ENCODE results near the gene FSCN2.

The FSCN2 gene

GRCh38 chr17:81578561-81579225, 50.5 kb downstream of the FSCN2 start:
- H3K18ac ChIP-seq (ENCODE audit: low read length) = no peak overlapping the region

GRCh38 chr17:81579298-81579697, 51.1 kb downstream of the FSCN2 start:
- no CpG with 5 or more reads among the region's 6 CpGs for WGBS (ENCODE audit: extremely low coverage, insufficient coverage, low lambda C conversion rate)
- no peak overlapping the region for H3K4me2 ChIP-seq (ENCODE audit: low read length)
- no peak overlapping the region for H3K4me3 ChIP-seq (ENCODE audit: low read length)
- H3K79me1 ChIP-seq (ENCODE audit: low read length) = peaks cover 6% of the 10 kb centered on the region
- H3K4ac ChIP-seq (ENCODE audit: low read depth, low read length) = no peak overlapping the region
- H3K79me2 ChIP-seq (ENCODE audit: control insufficient read depth, insufficient read depth, low read length) = no peaks in the 10 kb centered on the region
- no peak overlapping the region for H2BK5ac ChIP-seq (ENCODE audit: low read length)
- no peaks in the 10 kb centered on the region for H3K27me3 ChIP-seq (ENCODE audit: insufficient read depth, low read length, poor library complexity)
- H4K5ac ChIP-seq (ENCODE audit: low read length) = no peak overlapping the region
- DNase-seq = no peak
- H3K56ac ChIP-seq (ENCODE audit: low read length) = no peak overlapping the region
- H2BK15ac ChIP-seq (replicated peaks; ENCODE audit: low read depth) = no peak overlapping the region
- H3K18ac ChIP-seq (ENCODE audit: low read length) = no peak overlapping the region
- no peaks in the 10 kb centered on the region for H3K4me1 ChIP-seq (ENCODE audit: control insufficient read depth, low read depth, low read length)
- no peak overlapping the region for H4K8ac ChIP-seq (ENCODE audit: low read depth, low read length)
- H3K27ac ChIP-seq (ENCODE audit: low read depth, low read length) = no peak overlapping the region
- H2AK5ac ChIP-seq (ENCODE audit: low read length) = no peak overlapping the region
- H3K9ac ChIP-seq (ENCODE audit: low read length) = no peak overlapping the region
- no peak overlapping the region for H2BK120ac ChIP-seq (ENCODE audit: low read depth, low read length)
- peaks cover 16% of the 10 kb centered on the region for H3K36me3 ChIP-seq (ENCODE audit: control insufficient read depth, insufficient read depth, low read length)
- no peak overlapping the region for H3K23ac ChIP-seq (ENCODE audit: low read length)

More at GRCh38 chr17:81578561-81579225, 50.5 kb downstream of the FSCN2 start:
- no peak overlapping the region for H2BK120ac ChIP-seq (ENCODE audit: low read depth, low read length)
- no peak overlapping the region for H3K27ac ChIP-seq (ENCODE audit: low read depth, low read length)
- H3K36me3 ChIP-seq (ENCODE audit: control insufficient read depth, insufficient read depth, low read length) = peaks cover 16% of the 10 kb centered on the region
- H2BK5ac ChIP-seq (ENCODE audit: low read length) = no peak overlapping the region
- no peak overlapping the region for H2AK5ac ChIP-seq (ENCODE audit: low read length)
- no peak overlapping the region for H3K56ac ChIP-seq (ENCODE audit: low read length)
- H4K8ac ChIP-seq (ENCODE audit: low read depth, low read length) = no peak overlapping the region
- H3K79me1 ChIP-seq (ENCODE audit: low read length) = peaks cover 6% of the 10 kb centered on the region
- no peak overlapping the region for H3K9ac ChIP-seq (ENCODE audit: low read length)
- H3K4ac ChIP-seq (ENCODE audit: low read depth, low read length) = no peak overlapping the region
- WGBS (ENCODE audit: extremely low coverage, insufficient coverage, low lambda C conversion rate) = no CpG with 5 or more reads among the region's 6 CpGs
- H3K79me2 ChIP-seq (ENCODE audit: control insufficient read depth, insufficient read depth, low read length) = no peaks in the 10 kb centered on the region
- H2BK15ac ChIP-seq (replicated peaks; ENCODE audit: low read depth) = no peak overlapping the region
- H3K23ac ChIP-seq (ENCODE audit: low read length) = no peak overlapping the region
- no peak overlapping the region for H3K4me2 ChIP-seq (ENCODE audit: low read length)
- no peak for DNase-seq
- H3K27me3 ChIP-seq (ENCODE audit: insufficient read depth, low read length, poor library complexity) = no peaks in the 10 kb centered on the region
- H3K4me1 ChIP-seq (ENCODE audit: control insufficient read depth, low read depth, low read length) = no peaks in the 10 kb centered on the region
- H4K5ac ChIP-seq (ENCODE audit: low read length) = no peak overlapping the region
- H3K4me3 ChIP-seq (ENCODE audit: low read length) = no peak overlapping the region

- no peak overlapping the region for H3K4ac ChIP-seq (ENCODE audit: low read depth, low read length)
- H3K18ac ChIP-seq (ENCODE audit: low read length) = no peak overlapping the region
- no peak overlapping the region for H4K8ac ChIP-seq (ENCODE audit: low read depth, low read length)
- H2BK5ac ChIP-seq (ENCODE audit: low read length) = no peak overlapping the region
- peaks cover 6% of the 10 kb centered on the region for H3K79me1 ChIP-seq (ENCODE audit: low read length)
- no peak overlapping the region for H2BK15ac ChIP-seq (replicated peaks; ENCODE audit: low read depth)
- H3K4me1 ChIP-seq (ENCODE audit: control insufficient read depth, low read depth, low read length) = no peaks in the 10 kb centered on the region
- WGBS (ENCODE audit: extremely low coverage, insufficient coverage, low lambda C conversion rate) = no CpG with 5 or more reads among the region's 10 CpGs
- no peak overlapping the region for H3K56ac ChIP-seq (ENCODE audit: low read length)
- H2AK5ac ChIP-seq (ENCODE audit: low read length) = no peak overlapping the region
- no peak overlapping the region for H3K27ac ChIP-seq (ENCODE audit: low read depth, low read length)
- no peak overlapping the region for H3K9ac ChIP-seq (ENCODE audit: low read length)
- H3K36me3 ChIP-seq (ENCODE audit: control insufficient read depth, insufficient read depth, low read length) = peaks cover 18% of the 10 kb centered on the region
- H3K23ac ChIP-seq (ENCODE audit: low read length) = no peak overlapping the region
- H3K4me2 ChIP-seq (ENCODE audit: low read length) = no peak overlapping the region
- H3K27me3 ChIP-seq (ENCODE audit: insufficient read depth, low read length, poor library complexity) = no peaks in the 10 kb centered on the region
- H2BK120ac ChIP-seq (ENCODE audit: low read depth, low read length) = no peak overlapping the region
- H3K79me2 ChIP-seq (ENCODE audit: control insufficient read depth, insufficient read depth, low read length) = no peaks in the 10 kb centered on the region
- no peak overlapping the region for H4K5ac ChIP-seq (ENCODE audit: low read length)
- no peak overlapping the region for H3K4me3 ChIP-seq (ENCODE audit: low read length)
- DNase-seq = no peak
Measured at GRCh38 chr17:81579821-81580321, 51.7 kb downstream of the FSCN2 start.

GRCh38 chr17:81580481-81580880, 52.3 kb downstream of the FSCN2 start:
- Histone ChIP-seq H3K18ac (ENCODE audit: low read length) (no peak overlapping the region), H4K8ac (ENCODE audit: low read depth, low read length) (no peak overlapping the region), H3K56ac (ENCODE audit: low read length) (no peak overlapping the region), H2BK120ac (ENCODE audit: low read depth, low read length) (no peak overlapping the region), H3K79me2 (ENCODE audit: control insufficient read depth, insufficient read depth, low read length) (no peaks in the 10 kb centered on the region), H3K27ac (ENCODE audit: low read depth, low read length) (no peak overlapping the region), H2BK5ac (ENCODE audit: low read length) (no peak overlapping the region), H3K4me1 (ENCODE audit: control insufficient read depth, low read depth, low read length) (no peaks in the 10 kb centered on the region), H3K4ac (ENCODE audit: low read depth, low read length) (no peak overlapping the region), H3K9ac (ENCODE audit: low read length) (no peak overlapping the region), H3K36me3 (ENCODE audit: control insufficient read depth, insufficient read depth, low read length) (peaks cover 19% of the 10 kb centered on the region), H3K4me2 (ENCODE audit: low read length) (no peak overlapping the region), H3K79me1 (ENCODE audit: low read length) (peaks cover 6% of the 10 kb centered on the region), H3K23ac (ENCODE audit: low read length) (no peak overlapping the region), H2AK5ac (ENCODE audit: low read length) (no peak overlapping the region), H3K4me3 (ENCODE audit: low read length) (no peak overlapping the region), H3K27me3 (ENCODE audit: insufficient read depth, low read length, poor library complexity) (no peaks in the 10 kb centered on the region), H2BK15ac (replicated peaks; ENCODE audit: low read depth) (no peak overlapping the region), H4K5ac (ENCODE audit: low read length) (no peak overlapping the region)
- no CpG with 5 or more reads among the region's 6 CpGs for WGBS (ENCODE audit: extremely low coverage, insufficient coverage, low lambda C conversion rate)
- DNase-seq = no peak

GRCh38 chr17:81581758-81582157, 53.6 kb downstream of the FSCN2 start:
- peaks cover 18% of the 10 kb centered on the region for H3K36me3 ChIP-seq (ENCODE audit: control insufficient read depth, insufficient read depth, low read length)
- no peak overlapping the region for H2BK5ac ChIP-seq (ENCODE audit: low read length)
- H2AK5ac ChIP-seq (ENCODE audit: low read length) = no peak overlapping the region
- H3K4ac ChIP-seq (ENCODE audit: low read depth, low read length) = no peak overlapping the region
- no CpG with 5 or more reads among the region's 8 CpGs for WGBS (ENCODE audit: extremely low coverage, insufficient coverage, low lambda C conversion rate)
- no peak overlapping the region for H3K27ac ChIP-seq (ENCODE audit: low read depth, low read length)
- no peaks in the 10 kb centered on the region for H3K79me2 ChIP-seq (ENCODE audit: control insufficient read depth, insufficient read depth, low read length)
- no peak overlapping the region for H2BK15ac ChIP-seq (replicated peaks; ENCODE audit: low read depth)
- H3K4me1 ChIP-seq (ENCODE audit: control insufficient read depth, low read depth, low read length) = no peaks in the 10 kb centered on the region
- no peak overlapping the region for H3K9ac ChIP-seq (ENCODE audit: low read length)
- no peak overlapping the region for H4K5ac ChIP-seq (ENCODE audit: low read length)
- H3K79me1 ChIP-seq (ENCODE audit: low read length) = peaks cover 6% of the 10 kb centered on the region
- H3K18ac ChIP-seq (ENCODE audit: low read length) = no peak overlapping the region
- H4K8ac ChIP-seq (ENCODE audit: low read depth, low read length) = no peak overlapping the region
- no peaks in the 10 kb centered on the region for H3K27me3 ChIP-seq (ENCODE audit: insufficient read depth, low read length, poor library complexity)
- no peak overlapping the region for H3K56ac ChIP-seq (ENCODE audit: low read length)
- no peak for DNase-seq
- no peak overlapping the region for H3K4me3 ChIP-seq (ENCODE audit: low read length)
- no peak overlapping the region for H3K23ac ChIP-seq (ENCODE audit: low read length)
- no peak overlapping the region for H3K4me2 ChIP-seq (ENCODE audit: low read length)
- H2BK120ac ChIP-seq (ENCODE audit: low read depth, low read length) = no peak overlapping the region

GRCh38 chr17:81582341-81582740, 54.2 kb downstream of the FSCN2 start:
- Histone ChIP-seq H3K18ac (ENCODE audit: low read length) (no peak overlapping the region), H3K23ac (ENCODE audit: low read length) (no peak overlapping the region), H4K5ac (ENCODE audit: low read length) (no peak overlapping the region), H3K79me1 (ENCODE audit: low read length) (peaks cover 6% of the 10 kb centered on the region), H2AK5ac (ENCODE audit: low read length) (no peak overlapping the region), H2BK120ac (ENCODE audit: low read depth, low read length) (no peak overlapping the region), H3K4me3 (ENCODE audit: low read length) (no peak overlapping the region), H3K4me2 (ENCODE audit: low read length) (no peak overlapping the region), H4K8ac (ENCODE audit: low read depth, low read length) (no peak overlapping the region), H3K36me3 (ENCODE audit: control insufficient read depth, insufficient read depth, low read length) (peaks cover 18% of the 10 kb centered on the region), H3K4me1 (ENCODE audit: control insufficient read depth, low read depth, low read length) (no peaks in the 10 kb centered on the region), H3K27me3 (ENCODE audit: insufficient read depth, low read length, poor library complexity) (no peaks in the 10 kb centered on the region), H3K56ac (ENCODE audit: low read length) (no peak overlapping the region), H3K9ac (ENCODE audit: low read length) (no peak overlapping the region), H2BK15ac (replicated peaks; ENCODE audit: low read depth) (no peak overlapping the region), H3K27ac (ENCODE audit: low read depth, low read length) (no peak overlapping the region), H2BK5ac (ENCODE audit: low read length) (no peak overlapping the region), H3K79me2 (ENCODE audit: control insufficient read depth, insufficient read depth, low read length) (no peaks in the 10 kb centered on the region), H3K4ac (ENCODE audit: low read depth, low read length) (no peak overlapping the region)
- no CpG with 5 or more reads among the region's 5 CpGs for WGBS (ENCODE audit: extremely low coverage, insufficient coverage, low lambda C conversion rate)
- no peak for DNase-seq
